ENCODE results near the gene ADAT3.

DNA sequence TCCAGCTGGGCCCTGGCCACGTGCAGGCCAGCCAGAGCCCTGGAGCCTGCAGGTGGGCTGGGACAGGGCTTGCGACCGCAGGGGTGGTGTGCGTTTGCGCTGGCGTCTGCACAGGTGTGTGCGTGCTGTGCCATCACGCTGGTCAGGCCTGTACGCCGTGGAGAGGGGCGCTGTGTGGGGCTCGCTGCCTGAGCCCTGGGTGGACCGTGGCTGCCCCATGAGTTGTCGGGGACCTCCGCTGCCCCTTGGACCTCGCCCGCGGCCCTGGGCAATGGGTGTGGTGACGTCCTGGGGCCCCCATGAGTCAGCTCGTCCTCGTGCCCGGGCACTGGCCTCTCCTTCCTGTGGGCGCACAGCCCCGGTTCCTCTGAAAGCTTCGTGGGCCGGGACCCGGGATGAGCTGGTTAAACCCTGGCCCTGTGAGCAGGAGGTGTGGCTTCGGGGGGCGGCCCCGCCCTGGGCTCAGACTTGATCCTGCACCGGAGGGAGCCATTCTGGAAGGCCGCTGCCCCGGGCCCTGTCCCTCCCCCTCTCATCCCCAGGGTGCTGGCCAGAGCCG lies 42.5 kb downstream of the ADAT3 start:
- TF ChIP-seq, protein P1, sequence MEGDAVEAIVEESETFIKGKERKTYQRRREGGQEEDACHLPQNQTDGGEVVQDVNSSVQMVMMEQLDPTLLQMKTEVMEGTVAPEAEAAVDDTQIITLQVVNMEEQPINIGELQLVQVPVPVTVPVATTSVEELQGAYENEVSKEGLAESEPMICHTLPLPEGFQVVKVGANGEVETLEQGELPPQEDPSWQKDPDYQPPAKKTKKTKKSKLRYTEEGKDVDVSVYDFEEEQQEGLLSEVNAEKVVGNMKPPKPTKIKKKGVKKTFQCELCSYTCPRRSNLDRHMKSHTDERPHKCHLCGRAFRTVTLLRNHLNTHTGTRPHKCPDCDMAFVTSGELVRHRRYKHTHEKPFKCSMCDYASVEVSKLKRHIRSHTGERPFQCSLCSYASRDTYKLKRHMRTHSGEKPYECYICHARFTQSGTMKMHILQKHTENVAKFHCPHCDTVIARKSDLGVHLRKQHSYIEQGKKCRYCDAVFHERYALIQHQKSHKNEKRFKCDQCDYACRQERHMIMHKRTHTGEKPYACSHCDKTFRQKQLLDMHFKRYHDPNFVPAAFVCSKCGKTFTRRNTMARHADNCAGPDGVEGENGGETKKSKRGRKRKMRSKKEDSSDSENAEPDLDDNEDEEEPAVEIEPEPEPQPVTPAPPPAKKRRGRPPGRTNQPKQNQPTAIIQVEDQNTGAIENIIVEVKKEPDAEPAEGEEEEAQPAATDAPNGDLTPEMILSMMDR (IDR thresholded peaks at IDR 0.05): no peak
- no peak for TF ChIP-seq POLR2A (IDR thresholded peaks at IDR 0.05)

All from esophagus squamous epithelium (tissue), 4 donors.